RPMI8226 (cell line): ENCODE measurements around the gene SLC38A4.
"Not testable (repeated sequence)": the region's sequence is repeated elsewhere in the genome, so short reads cannot be mapped to it uniquely, and the experiment has no call there.

Source experiments
- DNase-seq: peaks from one replicate; pipeline ENCODE4 v3.0.0-alpha.2; 2015

Gene SLC38A4, protein sequence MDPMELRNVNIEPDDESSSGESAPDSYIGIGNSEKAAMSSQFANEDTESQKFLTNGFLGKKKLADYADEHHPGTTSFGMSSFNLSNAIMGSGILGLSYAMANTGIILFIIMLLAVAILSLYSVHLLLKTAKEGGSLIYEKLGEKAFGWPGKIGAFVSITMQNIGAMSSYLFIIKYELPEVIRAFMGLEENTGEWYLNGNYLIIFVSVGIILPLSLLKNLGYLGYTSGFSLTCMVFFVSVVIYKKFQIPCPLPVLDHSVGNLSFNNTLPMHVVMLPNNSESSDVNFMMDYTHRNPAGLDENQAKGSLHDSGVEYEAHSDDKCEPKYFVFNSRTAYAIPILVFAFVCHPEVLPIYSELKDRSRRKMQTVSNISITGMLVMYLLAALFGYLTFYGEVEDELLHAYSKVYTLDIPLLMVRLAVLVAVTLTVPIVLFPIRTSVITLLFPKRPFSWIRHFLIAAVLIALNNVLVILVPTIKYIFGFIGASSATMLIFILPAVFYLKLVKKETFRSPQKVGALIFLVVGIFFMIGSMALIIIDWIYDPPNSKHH

GRCh38 chr12:46825591-46826414, at the start of gene SLC38A4:
Gene SLC38A4 (minus strand): TSS chr12:46825997. CDS start chr12:46793071, 32,926 bp downstream.
- no peak for DNase-seq

DNA sequence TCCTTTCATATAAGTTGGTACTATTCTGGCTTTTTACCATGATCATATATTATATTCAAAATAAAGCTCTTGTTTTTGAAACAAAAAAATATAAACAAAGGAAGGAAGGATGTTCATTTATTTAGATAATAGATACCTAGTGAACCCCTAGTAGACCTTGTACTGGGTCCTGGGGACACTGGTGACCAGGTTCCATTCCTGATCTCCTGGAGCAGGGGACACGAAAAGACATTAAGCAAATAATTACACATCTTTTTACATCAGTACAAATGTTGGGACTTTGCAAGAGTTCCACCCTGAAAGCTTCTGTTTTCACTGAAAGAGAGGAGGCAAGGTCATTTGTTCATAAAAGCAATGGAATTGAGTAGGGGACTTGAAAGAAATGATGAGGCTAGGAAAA, 49.3 kb upstream of the SLC38A4 start:
- DNase-seq, result no peak

DNA sequence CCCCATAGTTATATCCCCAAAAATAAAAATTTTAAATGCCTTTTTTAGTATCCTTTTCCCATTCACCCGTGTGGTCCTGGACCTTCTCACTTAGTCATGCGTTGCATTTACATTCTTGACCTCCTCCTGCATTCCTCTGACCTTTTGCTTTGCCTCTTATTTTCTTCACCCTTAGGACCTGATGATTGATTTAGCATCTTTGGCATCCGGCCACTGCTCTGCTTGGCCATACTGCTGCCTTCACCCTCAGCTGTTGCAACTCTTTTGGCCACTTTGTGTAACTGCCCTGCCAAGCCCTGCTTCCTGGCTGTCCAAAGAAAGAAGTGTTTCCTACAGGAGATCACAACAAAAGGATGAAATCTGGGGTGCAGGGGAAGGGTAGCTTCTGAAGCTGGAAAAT, 48.8 kb upstream of the SLC38A4 start:
- DNase-seq, result no peak

DNA sequence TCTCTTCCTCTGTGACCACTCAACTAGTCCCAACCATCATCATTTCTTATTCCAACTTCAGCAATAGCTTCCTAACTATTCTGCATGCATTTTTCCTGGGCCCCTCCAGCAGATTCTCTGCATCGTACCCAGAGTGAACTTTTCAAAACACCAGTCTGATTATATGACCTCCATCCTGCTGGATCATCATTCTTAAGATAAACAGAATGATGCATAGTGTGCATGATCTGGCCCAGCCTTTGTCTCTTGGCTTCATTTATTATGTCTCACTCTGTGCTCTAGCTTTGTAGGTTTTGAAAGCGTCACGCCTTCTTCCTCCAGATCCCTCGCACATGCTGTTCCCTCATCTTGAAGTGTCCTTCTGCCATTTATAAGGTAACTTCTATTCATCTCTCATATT, 46.3 kb upstream of the SLC38A4 start:
- no peak for DNase-seq

DNA sequence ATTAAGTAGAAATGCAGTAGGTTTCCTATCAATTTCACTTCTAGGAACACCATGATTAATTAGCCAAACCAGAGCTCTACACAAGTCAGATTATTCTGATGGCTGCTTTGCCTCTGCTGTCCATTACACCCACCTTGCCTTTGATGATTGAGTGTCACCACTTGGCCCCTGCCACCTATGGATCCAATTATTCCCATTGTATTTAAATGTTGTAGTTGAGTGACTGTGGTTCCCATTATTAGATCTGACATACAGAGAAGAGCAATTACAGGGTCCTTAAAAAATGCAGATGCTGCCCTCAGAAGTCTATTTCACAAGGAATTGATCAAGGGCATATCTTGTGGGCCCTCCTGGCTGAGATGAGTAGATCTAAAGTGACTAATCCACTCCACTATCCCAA, 39.5 kb upstream of the SLC38A4 start:
- no peak for DNase-seq

DNA sequence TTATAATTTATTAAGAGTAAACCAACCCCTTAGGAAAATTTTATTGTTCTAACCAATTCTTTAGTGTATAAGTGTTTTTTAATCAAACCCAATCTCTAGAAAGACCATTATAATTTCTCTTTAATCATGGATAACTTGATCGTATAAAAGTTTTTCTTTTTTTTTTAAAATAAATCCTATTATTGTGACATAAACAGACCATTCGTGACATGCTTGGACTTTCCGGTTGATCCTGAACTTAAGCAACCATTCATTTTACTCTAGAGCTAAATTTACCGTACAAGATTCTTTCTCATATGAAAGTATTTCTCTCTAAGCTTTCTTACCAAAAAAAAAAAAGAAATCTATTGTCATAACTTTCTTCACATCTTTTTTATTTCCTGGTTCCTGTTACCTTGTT, 32.6 kb upstream of the SLC38A4 start:
- DNase-seq, result no peak

GRCh38 chr12:46857486-46857885, 31.7 kb upstream of the SLC38A4 start:
- no peak for DNase-seq

DNA sequence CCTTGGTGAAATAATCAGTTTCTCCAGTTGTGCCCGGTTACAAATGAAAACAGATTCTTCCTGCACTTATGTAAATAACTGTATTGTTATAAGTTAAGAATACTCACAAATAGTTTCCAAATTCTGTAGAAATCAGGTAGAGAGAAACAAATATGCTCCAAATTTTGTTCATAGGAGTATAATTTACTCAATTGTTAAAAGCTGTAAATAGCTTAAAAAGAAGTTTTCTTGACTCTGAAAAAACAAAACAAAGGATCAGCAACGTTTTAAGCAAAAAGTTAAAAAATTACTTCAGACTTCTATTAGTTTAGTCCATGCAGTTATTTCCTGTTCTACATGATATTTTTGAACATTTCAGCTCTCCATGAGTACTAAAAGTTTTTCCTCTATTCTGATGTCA, 30.0 kb upstream of the SLC38A4 start:
- DNase-seq, result no peak

DNA sequence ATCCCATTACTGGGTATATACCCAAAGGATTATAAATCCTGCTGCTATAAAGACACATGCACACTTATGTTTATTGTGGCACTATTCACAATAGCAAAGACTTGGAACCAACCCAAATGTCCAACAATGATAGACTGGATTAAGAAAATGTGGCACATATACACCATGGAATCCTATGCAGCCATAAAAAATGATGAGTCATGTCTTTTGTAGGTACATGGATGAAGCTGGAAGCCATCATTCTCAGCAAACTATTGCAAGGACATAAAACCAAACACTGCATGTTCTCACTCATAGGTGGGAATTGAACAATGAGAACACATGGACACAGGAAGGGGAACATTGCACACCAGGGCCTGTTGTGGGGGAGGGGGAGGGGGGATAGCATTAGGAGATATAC, 28.4 kb upstream of the SLC38A4 start:
- DNase-seq, result not testable (repeated sequence)

- DNase-seq, result not testable (repeated sequence)
Observed at GRCh38 chr12:46848792-46849191, 23.0 kb upstream of the SLC38A4 start.

- no peak for DNase-seq
Observed at GRCh38 chr12:46847001-46847400, 21.2 kb upstream of the SLC38A4 start.

GRCh38 chr12:46843811-46844210, 18.0 kb upstream of the SLC38A4 start:
- DNase-seq, result no peak

GRCh38 chr12:46841891-46842290, 16.1 kb upstream of the SLC38A4 start:
- DNase-seq, result no peak

GRCh38 chr12:46839964-46840363, 14.2 kb upstream of the SLC38A4 start:
- DNase-seq, result no peak

DNA sequence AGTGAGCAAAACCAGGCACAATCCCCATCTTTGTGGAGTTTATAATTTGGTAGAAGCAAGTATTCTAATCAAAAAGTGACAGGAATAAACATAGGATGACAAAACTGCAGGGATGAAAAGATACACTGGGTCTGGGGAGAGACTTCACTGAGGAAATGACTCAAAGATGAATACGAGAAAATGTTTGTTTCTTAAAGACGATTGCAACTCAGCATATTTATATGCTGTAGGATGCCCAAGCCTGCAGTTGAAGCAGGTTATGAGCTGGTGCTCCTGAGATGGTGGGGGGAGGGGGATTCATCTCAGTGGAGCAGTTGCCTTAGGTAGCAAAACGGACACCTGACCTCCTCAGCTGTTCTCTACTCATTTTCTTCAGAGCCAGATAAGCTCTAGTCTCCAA, 13.4 kb upstream of the SLC38A4 start:
- no peak for DNase-seq

DNA sequence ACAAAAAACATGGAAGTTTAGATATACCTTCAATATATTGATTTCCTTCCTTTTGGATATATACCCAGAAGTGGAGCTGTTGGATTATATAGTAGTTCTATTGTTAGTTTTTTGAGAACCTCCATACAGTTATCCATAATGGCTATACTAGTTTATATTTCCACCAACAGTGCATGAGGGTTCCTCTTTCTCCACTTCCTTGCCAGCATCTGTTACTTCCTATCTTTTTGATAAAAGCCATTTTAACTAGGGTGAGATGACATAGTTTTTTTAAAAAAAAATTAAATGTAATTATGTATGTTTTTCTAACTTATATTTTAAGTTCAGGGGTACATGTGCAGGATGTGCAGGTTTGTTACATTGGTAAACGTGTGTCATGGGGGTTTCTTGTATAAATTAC, 10.0 kb upstream of the SLC38A4 start:
- no peak for DNase-seq

- no peak for DNase-seq
Observed at GRCh38 chr12:46832130-46832704, 6.4 kb upstream of the SLC38A4 start.

- DNase-seq, result no peak
Observed at GRCh38 chr12:46831335-46832129, 5.7 kb upstream of the SLC38A4 start.

DNA sequence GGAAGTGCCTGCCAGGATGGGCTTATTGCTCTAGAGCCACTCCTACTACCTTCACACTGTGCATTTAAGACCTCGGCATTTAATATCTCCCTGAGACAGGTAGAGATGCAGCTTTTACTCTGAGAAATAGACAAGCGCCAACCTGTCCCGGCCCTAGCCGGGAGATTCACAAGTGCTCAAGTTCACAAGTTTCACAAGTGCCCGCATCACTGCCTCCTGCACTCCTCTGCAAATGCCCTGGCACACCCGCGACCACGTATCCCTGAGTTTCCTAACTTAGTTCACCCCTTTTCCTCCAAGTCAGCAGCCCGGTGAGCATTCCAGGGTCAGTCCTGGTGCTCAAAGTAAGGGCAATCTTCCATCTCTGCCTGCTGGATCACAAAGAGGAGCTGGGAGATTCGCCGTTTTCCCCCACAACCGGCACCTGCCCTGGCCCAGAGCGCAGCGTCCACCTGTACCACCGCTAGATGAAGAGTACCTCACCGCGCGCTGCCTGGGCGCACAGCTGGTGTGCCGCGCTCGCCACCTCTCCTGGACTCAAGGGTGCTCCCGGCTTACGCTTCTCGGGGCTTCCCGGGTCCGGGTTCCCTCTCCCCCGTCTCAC, 5.0 kb upstream of the SLC38A4 start:
- no peak for DNase-seq

GRCh38 chr12:46824709-46825108, 1.1 kb downstream of the SLC38A4 start:
- DNase-seq, result no peak

DNA sequence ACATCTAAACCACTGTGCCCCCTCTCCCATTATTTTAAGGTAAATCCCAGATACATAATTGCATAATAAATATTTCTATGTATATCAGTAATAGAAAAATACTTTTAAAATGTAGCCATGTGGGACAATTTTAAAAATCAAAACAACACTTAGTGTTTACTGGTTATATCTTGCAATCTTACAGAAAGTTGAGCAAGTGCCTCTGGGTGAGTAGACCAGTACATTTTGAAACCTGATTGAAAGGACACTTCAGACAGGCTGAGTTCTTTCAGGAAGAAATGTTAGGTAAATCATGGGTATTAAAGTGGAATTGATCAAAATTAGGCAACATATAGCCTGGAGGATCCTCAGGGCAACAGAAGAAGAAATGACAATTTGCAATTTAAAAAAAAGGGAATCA, 7.2 kb downstream of the SLC38A4 start:
- no peak for DNase-seq

DNA sequence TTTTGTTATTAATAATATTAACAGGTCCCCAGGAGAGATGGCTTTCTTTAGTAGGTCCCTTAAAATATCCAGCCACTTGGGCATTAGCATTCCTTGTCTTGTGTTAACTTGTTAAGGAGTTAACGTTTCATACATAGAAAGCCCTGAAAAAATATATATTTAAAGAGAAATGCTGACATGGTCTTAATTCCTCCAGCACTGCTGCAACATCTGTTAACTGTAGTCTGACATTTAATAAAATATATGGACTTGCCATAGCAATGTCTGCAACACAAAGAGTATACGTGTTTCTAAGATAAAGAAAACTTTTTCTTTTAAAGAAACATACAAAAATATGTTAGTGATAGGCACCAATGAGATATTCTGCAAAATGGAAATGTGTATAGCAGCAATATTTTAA, 10.0 kb downstream of the SLC38A4 start:
- no peak for DNase-seq
